H9 (cell line): ENCODE measurements around the gene MYO7A. TPM values are rescaled to one million over a fixed set of nuclear protein-coding genes. Genes with fewer than 3 reads are reported as not detected.

Experiments
- DNase-seq: peaks from one replicate; pipeline ENCODE4 v3.0.0-alpha.2; 2017
- H2AFZ ChIP-seq: one replicate; pipeline ENCODE4 v1.6.1; 2013; ENCODE audit warnings: mild to moderate bottlenecking, low read length, control low read depth, moderate library complexity
- H2AK5ac ChIP-seq: 2 replicates; pipeline ENCODE4 v1.6.1; 2013; ENCODE audit warnings: low read length, control low read depth, mixed read lengths; ENCODE audit not compliant: insufficient read length
- H2BK120ac ChIP-seq: one replicate; pipeline ENCODE4 v1.6.1; 2013; ENCODE audit warnings: low read depth, mild to moderate bottlenecking, low read length, control low read depth, inconsistent platforms; ENCODE audit not compliant: poor library complexity, severe bottlenecking
- H2BK12ac ChIP-seq: 2 replicates; pipeline ENCODE4 v1.6.1; 2013; ENCODE audit warnings: low read length, control low read depth, mixed read lengths, low read depth; ENCODE audit not compliant: insufficient read length
- H2BK15ac ChIP-seq: 2 replicates; pipeline ENCODE4 v1.6.1; 2013; ENCODE audit warnings: low read depth, low read length, control low read depth
- H2BK20ac ChIP-seq: one replicate; pipeline ENCODE4 v1.6.1; 2013; ENCODE audit warnings: low read depth, mild to moderate bottlenecking, low read length, control low read depth, inconsistent platforms; ENCODE audit not compliant: poor library complexity, severe bottlenecking
- H2BK5ac ChIP-seq: 2 replicates; pipeline ENCODE4 v1.6.1; 2013; ENCODE audit warnings: low read length, control low read depth, mixed read lengths; ENCODE audit not compliant: insufficient read length
- H3K14ac ChIP-seq: 2 replicates; pipeline ENCODE4 v1.6.1; 2013; ENCODE audit warnings: low read length, control low read depth; ENCODE audit not compliant: insufficient read depth
- H3K18ac ChIP-seq: 2 replicates; pipeline ENCODE4 v1.6.1; 2013; ENCODE audit warnings: low read depth, mild to moderate bottlenecking, mixed read lengths, low read length, control low read depth; ENCODE audit not compliant: insufficient read length
- H3K23ac ChIP-seq: 2 replicates; pipeline ENCODE4 v1.6.1; 2013; ENCODE audit warnings: low read length, control low read depth, mixed read lengths, low read depth; ENCODE audit not compliant: insufficient read length
- H3K23me2 ChIP-seq: 2 replicates; pipeline ENCODE4 v1.6.1; 2013; ENCODE audit warnings: low read depth, mild to moderate bottlenecking, mixed read lengths, low read length, control low read depth; ENCODE audit not compliant: insufficient read length, poor library complexity, severe bottlenecking
- H3K27ac ChIP-seq: 2 replicates; pipeline ENCODE4 v1.5.1; 2013; ENCODE audit warnings: low read length, control low read depth, mixed read lengths, low read depth; ENCODE audit not compliant: insufficient read length
- H3K27me3 ChIP-seq: 2 replicates; pipeline ENCODE4 v1.6.1; 2013; ENCODE audit warnings: low read length, control low read depth, inconsistent platforms; ENCODE audit not compliant: insufficient read depth
- H3K4ac ChIP-seq: 2 replicates; pipeline ENCODE4 v1.6.1; 2013; ENCODE audit warnings: low read depth, mild to moderate bottlenecking, control low read depth, inconsistent platforms, low read length, moderate library complexity
- H3K4me1 ChIP-seq: 2 replicates; pipeline ENCODE4 v1.6.1; 2013; ENCODE audit warnings: low read length, control low read depth, inconsistent platforms; ENCODE audit not compliant: insufficient read depth
- H3K4me2 ChIP-seq: 2 replicates; pipeline ENCODE4 v1.6.1; 2013; ENCODE audit warnings: low read length, control low read depth, mixed read lengths; ENCODE audit not compliant: insufficient read length, insufficient read depth
- H3K56ac ChIP-seq: 2 replicates; pipeline ENCODE4 v1.6.1; 2013; ENCODE audit warnings: low read depth, mild to moderate bottlenecking, mixed read lengths, low read length, control low read depth; ENCODE audit not compliant: insufficient read length
- H3K79me1 ChIP-seq: 2 replicates; pipeline ENCODE4 v1.6.1; 2013; ENCODE audit warnings: low read depth, mild to moderate bottlenecking, moderate library complexity, low read length, control low read depth, inconsistent platforms; ENCODE audit not compliant: insufficient read depth, poor library complexity, severe bottlenecking
- H3K79me2 ChIP-seq: 2 replicates; pipeline ENCODE4 v1.6.1; 2013; ENCODE audit warnings: low read length, control low read depth, inconsistent platforms; ENCODE audit not compliant: insufficient read depth
- H3K9ac ChIP-seq: 2 replicates; pipeline ENCODE4 v1.6.1; 2013; ENCODE audit warnings: low read length, control low read depth, mixed read lengths; ENCODE audit not compliant: insufficient read length; ENCODE audit errors: extremely low read depth
- H3K9me3 ChIP-seq: one replicate; pipeline ENCODE4 v1.6.1; 2013; ENCODE audit warnings: low read depth, low read length, inconsistent platforms; ENCODE audit not compliant: control insufficient read depth
- H3T11ph ChIP-seq: one replicate; pipeline ENCODE4 v1.6.1; 2013; ENCODE audit warnings: mild to moderate bottlenecking, low read length, control low read depth, inconsistent platforms
- H4K20me1 ChIP-seq: one replicate; pipeline ENCODE4 v1.6.1; 2013; ENCODE audit not compliant: control insufficient read depth, insufficient read length, insufficient read depth
- H4K5ac ChIP-seq: 2 replicates; pipeline ENCODE4 v1.6.1; 2013; ENCODE audit warnings: low read depth, mild to moderate bottlenecking, mixed read lengths, low read length, control low read depth; ENCODE audit not compliant: insufficient read length
- H4K8ac ChIP-seq: replicated peaks from 2 replicates; pipeline ENCODE4 v1.6.1; 2013; ENCODE audit warnings: low read length, control low read depth, mixed read lengths, low read depth; ENCODE audit not compliant: insufficient read length
- H4K91ac ChIP-seq: 2 replicates; pipeline ENCODE4 v1.6.1; 2013; ENCODE audit warnings: low read depth, mild to moderate bottlenecking, moderate library complexity, mixed read lengths, low read length, control low read depth; ENCODE audit not compliant: insufficient read length
- H3K27ac Mint-ChIP-seq, 3 experiments: 2 replicates in 2 of 3; 3 replicates in 1 of 3; pipeline ENCODE4 v1.8.0; 2020 to 2021; ENCODE audit warnings: mixed read lengths in 3 of 3, mild to moderate bottlenecking in 1 of 3, moderate library complexity in 1 of 3
- H3K27me3 Mint-ChIP-seq: 2 replicates; pipeline ENCODE4 v1.8.0; 2021; ENCODE audit warnings: low read depth, mild to moderate bottlenecking, moderate library complexity, mixed read lengths
- H3K36me3 Mint-ChIP-seq, 3 experiments: 2 replicates in 2 of 3; 3 replicates in 1 of 3; pipeline ENCODE4 v1.8.0; 2020 to 2021; ENCODE audit warnings: low read depth in 3 of 3, mixed read lengths in 3 of 3; ENCODE audit not compliant: insufficient read depth in 1 of 3
- H3K4me1 Mint-ChIP-seq, 2 experiments: 2 replicates each; pipeline ENCODE4 v1.8.0; 2020; ENCODE audit warnings: mixed read lengths in 2 of 2
- H3K4me3 Mint-ChIP-seq, 2 experiments: 2 replicates in 1 of 2; 3 replicates in 1 of 2; pipeline ENCODE4 v1.8.0; 2020 to 2021; ENCODE audit warnings: mild to moderate bottlenecking in 2 of 2, mixed read lengths in 2 of 2, moderate library complexity in 1 of 2
- H3K9me3 Mint-ChIP-seq, 2 experiments: 2 replicates in 1 of 2; 3 replicates in 1 of 2; pipeline ENCODE4 v1.8.0; 2020; ENCODE audit warnings: mild to moderate bottlenecking in 2 of 2, mixed read lengths in 2 of 2, moderate library complexity in 1 of 2
- CTCF ChIP-seq: fragments of 200-600 bp; sonication (generic); conservative IDR thresholded peaks from 3 replicates; pipeline ENCODE4 v1.8.0; 2021; ENCODE audit warnings: antibody characterized with exemption, mild to moderate bottlenecking
- WGBS: extraction: QIAGEN DNeasy Blood & Tissue Kit; methylation state at CpG from one replicate; pipeline ENCODE4 v1.1.7; 2013; ENCODE audit warnings: missing lambda C conversion rate, low lambda C conversion rate, mixed read lengths; ENCODE audit not compliant: insufficient read length; ENCODE audit errors: extremely low coverage; 5-methylcytosine and 5-hydroxymethylcytosine counted together
- total RNA-seq: library from RNA; stranded (reverse); gene quantifications from 2 replicates; pipeline ENCODE4 v1.2.1, GENCODE V29; 2021

MYO7A gene
- total RNA-seq, 1 experiment from 2014 or later, result 1.6 TPM

- Mint-ChIP-seq H3K27ac (no peak overlapping the region), H3K4me1 (peaks cover 24 to 27% of the 10 kb centered on the region in 2 experiments), H3K36me3 (peaks cover 0 to 6% (median 0%) of the 10 kb centered on the region in 3 experiments; a peak in 3 of 7 replicates), H3K9me3 (no peaks in the 10 kb centered on the region), H3K27me3 (peaks cover 5% of the 10 kb centered on the region; the same call in 1 of the 2 replicates), H3K4me3 (peak overlapping the region; percentile 55 to 72; a peak in 3 of 5 replicates)
- Histone ChIP-seq H4K8ac (no peak overlapping the region), H2BK120ac (no peak overlapping the region), H4K91ac (no peak overlapping the region), H3K27me3 (no peaks in the 10 kb centered on the region), H3K4ac (no peak overlapping the region), H3K18ac (no peak overlapping the region), H3K23me2 (peaks cover 8% of the 10 kb centered on the region), H4K5ac (no peak overlapping the region), H3K4me2 (peak overlapping the region; percentile 54), H3K9me3 (no peaks in the 10 kb centered on the region), H4K20me1 (no peaks in the 10 kb centered on the region), H3K79me2 (no peaks in the 10 kb centered on the region), H2AFZ (no peak overlapping the region), H2BK12ac (no peak overlapping the region), H3K9ac (no peak overlapping the region), H3K4me1 (no peaks in the 10 kb centered on the region), H3K56ac (no peak overlapping the region), H3K23ac (no peak overlapping the region), H2BK15ac (no peak overlapping the region), H2AK5ac (no peak overlapping the region), H3K79me1 (no peaks in the 10 kb centered on the region), H2BK20ac (no peak overlapping the region), H3K14ac (no peak overlapping the region), H3K27ac (no peak overlapping the region), H3T11ph (no peak overlapping the region), H2BK5ac (no peak overlapping the region)
- no CpG with 5 or more reads among the region's 10 CpGs for WGBS
- no peak for TF ChIP-seq CTCF
- DNase-seq, result no peak
Measured at GRCh38 chr11:77126861-77127234, 1.2 kb upstream of the MYO7A start.
